Measurements from ENCODE around the gene STX17.
"Not testable (repeated sequence)": the region's sequence is repeated elsewhere in the genome, so short reads cannot be mapped to it uniquely, and the experiment has no call there.

The STX17 gene

DNA sequence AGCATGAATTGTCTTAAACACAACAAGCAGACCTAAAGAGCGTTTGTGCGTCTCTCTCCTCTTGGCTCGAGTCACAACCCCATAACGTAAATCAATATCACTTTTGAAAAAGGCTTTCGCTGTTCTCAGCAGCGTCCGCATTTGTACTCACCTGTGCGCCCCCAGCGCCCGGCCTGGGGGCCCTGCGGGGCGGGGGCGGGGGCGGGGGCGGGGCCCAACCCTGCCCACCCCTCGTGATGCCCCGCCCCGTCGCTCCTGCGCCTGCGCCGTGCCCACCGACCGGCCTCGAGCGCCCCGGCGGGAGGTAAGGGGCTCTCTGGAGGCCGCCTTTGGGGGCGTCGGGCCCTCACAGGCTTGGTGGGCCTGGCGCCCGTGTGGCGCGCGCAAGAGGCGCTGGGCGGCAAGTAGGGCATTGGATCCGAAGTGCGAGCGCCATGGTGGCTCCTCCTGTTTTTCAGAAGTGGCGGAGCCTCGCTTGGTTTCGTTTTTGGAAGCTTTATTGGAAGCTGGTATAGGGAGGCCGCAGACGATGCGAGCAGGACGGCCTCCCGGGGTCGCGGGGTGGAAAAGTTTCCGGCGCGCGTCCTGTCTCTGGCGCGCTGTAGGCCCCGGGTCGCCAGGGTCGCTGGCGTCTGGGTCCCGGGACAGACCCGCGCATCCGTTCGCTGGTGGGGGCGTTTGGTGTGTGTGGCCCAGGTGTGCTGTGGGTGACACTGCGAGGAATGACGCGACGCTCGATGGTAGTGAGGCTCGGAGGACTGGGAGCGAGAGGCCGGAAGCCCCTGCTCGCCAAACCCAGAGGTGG, at the start of gene STX17:
Gene STX17 (plus strand): TSS at position 252 of the 805 bp plus-strand sequence. CDS start 8,586 bp downstream, outside the sequence.
- DNase-seq (ENCODE audit: low read depth in 1 of 2, low spot score in 1 of 2): peak; percentile 68 to 72

DNA sequence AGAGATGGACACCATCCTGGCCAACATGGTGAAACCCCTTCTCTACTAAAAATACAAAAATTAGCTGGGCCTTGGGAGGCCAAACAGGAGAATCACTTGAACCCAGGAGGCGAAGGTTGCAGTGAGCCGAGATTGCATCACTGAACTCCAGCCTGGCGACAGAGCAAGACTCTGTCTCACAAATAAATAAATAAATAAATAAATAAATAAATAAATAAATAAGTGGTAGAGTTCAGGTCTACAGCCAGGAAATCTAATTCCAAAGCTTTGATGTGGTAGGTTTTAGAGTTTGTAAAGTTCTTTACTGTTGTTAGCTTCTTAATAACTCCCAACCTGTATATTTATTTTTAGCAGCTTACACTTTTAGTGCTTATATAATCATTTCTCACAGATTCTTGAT, 48.9 kb upstream of the STX17 start:
- not testable (repeated sequence) for DNase-seq (ENCODE audit: low read depth in 1 of 2, low spot score in 1 of 2)

- DNase-seq (ENCODE audit: low read depth in 1 of 2, low spot score in 1 of 2): no peak
These were observed 48.4 kb upstream of the STX17 start for GRCh38 chr9:99858087-99858486.

DNA sequence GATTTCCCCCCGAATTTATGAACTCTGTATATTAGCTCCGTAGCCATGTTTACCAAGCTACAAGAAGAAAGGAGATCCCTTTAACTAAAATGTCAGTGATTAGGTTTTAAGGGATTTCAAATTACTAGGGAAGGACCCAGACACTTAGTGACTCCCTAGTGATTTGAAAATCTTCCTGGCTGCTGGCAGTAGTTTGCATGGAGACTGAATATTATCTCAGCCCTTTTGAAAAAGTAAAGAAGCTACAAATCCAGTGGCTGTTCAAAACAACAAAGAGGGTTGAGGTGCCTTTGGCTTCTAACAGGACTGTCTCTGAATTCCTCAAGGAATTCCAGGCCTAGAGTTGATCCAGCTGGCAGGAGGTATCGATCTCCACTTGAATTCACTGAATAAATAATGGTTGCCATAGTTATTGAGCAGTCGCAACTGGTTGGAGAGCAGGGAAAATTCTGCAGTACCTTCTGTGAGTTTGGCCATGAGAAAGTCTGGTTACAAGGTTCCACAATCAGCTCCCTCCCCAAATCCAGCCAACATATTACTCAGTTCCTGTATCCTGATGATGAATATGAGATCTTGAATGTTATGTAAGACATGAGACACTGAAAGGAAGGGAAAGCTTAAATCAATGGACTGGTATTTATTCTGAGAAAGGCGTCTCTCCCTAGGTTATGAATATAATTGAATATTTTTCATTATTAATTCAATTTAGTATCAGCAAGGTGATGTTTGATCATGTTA, 47.0 kb upstream of the STX17 start:
- no peak for DNase-seq (ENCODE audit: low read depth in 1 of 2, low spot score in 1 of 2)

GRCh38 chr9:99860266-99860665, 46.2 kb upstream of the STX17 start:
- DNase-seq (ENCODE audit: low read depth in 1 of 2, low spot score in 1 of 2): no peak

GRCh38 chr9:99863955-99864354, 42.5 kb upstream of the STX17 start:
- DNase-seq (ENCODE audit: low read depth in 1 of 2, low spot score in 1 of 2): no peak

- no peak for DNase-seq (ENCODE audit: low read depth in 1 of 2, low spot score in 1 of 2)
These were observed 40.1 kb upstream of the STX17 start for GRCh38 chr9:99866398-99866797.

GRCh38 chr9:99867536-99867935, 38.9 kb upstream of the STX17 start:
- no peak for DNase-seq (ENCODE audit: low read depth in 1 of 2, low spot score in 1 of 2)

- no peak for DNase-seq (ENCODE audit: low read depth in 1 of 2, low spot score in 1 of 2)
These were observed 38.5 kb upstream of the STX17 start for GRCh38 chr9:99867968-99868367.

DNA sequence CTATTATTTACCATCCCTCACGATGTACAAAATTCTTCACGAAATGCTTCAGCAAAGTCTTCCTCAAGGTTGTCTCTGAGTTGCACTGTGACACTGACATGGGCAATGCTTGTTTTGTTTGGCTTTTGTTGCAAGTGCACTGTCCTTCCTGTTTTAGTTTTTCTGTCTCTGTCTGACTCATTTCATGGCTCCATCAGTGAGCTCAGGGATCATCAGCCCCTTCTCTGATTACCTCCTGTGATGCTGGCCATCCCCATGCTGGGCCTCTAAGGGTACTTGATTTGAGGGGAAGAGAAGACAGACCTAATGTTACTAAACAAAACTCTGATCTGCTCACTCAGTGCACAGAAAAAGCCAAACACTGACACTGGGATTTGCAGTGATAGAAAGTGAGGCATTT, 37.6 kb upstream of the STX17 start:
- DNase-seq (ENCODE audit: low read depth in 1 of 2, low spot score in 1 of 2): no peak

- no peak for DNase-seq (ENCODE audit: low read depth in 1 of 2, low spot score in 1 of 2)
These were observed 36.3 kb upstream of the STX17 start for GRCh38 chr9:99870126-99870525.

GRCh38 chr9:99873531-99873930, 32.9 kb upstream of the STX17 start:
- DNase-seq (ENCODE audit: low read depth in 1 of 2, low spot score in 1 of 2): no peak

DNA sequence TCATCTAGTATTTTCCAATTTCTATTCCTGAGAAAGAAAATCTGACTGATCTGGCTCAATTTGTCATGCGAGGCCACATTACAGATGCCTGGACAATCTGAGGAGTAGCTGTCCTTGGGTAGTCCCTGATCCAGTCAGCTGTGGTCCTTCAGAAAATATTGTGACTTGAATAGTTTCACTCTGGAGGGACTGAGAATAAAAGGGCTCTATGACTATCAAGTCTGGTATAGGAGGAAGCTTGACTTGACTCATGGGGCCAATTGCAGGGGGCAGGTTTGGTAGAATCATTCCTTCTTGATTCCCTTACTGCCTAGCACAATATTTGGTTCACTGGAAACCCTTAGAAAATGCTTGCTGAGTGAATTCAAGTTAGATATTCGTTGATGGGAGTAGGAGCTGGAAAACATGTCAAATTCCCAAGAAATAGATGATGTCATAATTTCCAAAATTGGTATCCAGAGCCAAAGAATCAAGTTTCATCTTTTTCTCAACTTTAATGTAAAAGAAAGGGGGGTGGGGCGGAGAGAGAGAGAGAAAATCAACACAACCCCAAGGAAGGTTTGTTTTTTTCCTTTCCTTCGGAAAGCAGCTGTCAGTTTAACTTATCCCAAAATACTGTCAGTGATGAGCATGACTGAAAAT, 32.4 kb upstream of the STX17 start:
- DNase-seq (ENCODE audit: low read depth in 1 of 2, low spot score in 1 of 2): no peak

DNA sequence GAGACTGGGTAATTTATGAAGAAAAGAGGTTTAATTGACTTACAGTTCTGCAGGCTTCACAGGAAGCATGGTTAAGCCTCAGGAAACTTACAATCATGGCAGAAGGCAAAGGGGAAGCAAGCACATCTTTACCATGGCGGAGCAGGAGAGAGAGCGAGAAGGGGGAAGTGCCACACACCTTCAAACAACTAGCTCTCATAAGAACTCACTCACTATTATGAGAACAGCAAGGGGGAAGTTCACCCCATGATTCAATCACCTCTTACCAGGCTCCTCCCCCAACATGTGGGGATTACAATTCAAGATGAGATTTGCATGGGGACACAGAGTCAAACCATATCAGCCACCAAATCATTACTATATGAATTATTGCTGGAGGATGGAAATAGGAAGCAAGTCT, 30.3 kb upstream of the STX17 start:
- no peak for DNase-seq (ENCODE audit: low read depth in 1 of 2, low spot score in 1 of 2)

- no peak for DNase-seq (ENCODE audit: low read depth in 1 of 2, low spot score in 1 of 2)
These were observed 27.8 kb upstream of the STX17 start for GRCh38 chr9:99878651-99879050.

DNA sequence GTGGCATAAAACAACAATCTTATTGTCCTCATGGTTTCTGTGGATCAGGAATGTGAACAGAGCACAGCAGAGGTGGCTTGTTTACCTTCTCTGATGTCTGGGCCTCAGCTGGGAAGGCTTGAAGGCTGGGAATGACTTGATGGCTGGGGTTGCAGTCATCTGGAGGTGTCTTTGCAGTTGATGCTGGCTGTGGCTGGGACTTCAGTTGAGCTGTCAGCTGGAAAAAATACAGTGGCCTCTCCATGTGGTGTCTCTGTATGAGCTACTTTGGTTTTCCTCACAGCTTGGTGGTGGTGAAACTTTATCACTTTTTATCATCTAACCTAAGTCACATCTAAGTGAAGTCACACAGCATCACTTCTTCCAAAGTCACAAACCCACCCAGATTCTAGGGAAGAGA, 24.7 kb upstream of the STX17 start:
- no peak for DNase-seq (ENCODE audit: low read depth in 1 of 2, low spot score in 1 of 2)

DNA sequence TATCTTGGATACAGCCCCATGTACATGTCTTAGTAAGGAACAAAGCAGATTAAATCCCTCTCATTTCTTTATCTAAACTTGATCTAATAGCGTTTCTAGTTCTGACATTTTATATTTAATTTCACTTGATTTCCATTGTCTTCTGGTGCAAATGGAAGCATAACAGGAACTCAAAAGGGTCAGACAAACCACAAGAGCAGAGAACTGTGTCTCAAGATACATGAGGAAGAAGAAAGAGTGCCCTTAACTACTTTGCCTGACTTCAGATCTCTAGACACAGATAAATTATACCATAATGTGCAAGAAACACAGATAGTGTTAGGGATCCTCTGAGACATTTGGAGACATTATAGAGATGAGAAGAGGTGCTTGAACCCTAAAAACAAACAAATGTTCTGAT, 20.7 kb upstream of the STX17 start:
- no peak for DNase-seq (ENCODE audit: low read depth in 1 of 2, low spot score in 1 of 2)

- DNase-seq (ENCODE audit: low read depth in 1 of 2, low spot score in 1 of 2): no peak
These were observed 17.3 kb upstream of the STX17 start for GRCh38 chr9:99889120-99889519.

GRCh38 chr9:99894826-99895225, 11.6 kb upstream of the STX17 start:
- no peak for DNase-seq (ENCODE audit: low read depth in 1 of 2, low spot score in 1 of 2)

- DNase-seq (ENCODE audit: low read depth in 1 of 2, low spot score in 1 of 2): no peak
These were observed 10.9 kb upstream of the STX17 start for GRCh38 chr9:99895510-99895909.

DNA sequence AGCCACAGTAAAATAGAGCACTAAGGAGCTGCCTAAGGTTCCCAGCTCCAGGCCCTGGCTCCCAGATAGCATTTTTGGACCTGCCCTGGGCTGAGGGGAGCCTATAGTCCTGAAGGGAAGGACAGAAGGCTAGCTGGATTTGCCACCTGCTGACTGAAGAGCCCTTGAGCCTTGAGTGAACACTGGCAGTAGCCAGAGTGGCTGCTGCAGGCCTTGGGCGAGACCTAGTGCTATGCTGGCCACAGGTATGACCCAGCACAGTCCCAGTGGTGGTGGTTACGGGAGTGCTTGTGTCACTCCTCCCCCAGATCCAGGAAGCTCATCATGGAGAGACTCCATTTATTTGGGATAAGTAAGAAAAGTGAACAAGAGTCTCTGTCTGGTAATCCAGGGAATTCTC, 10.3 kb upstream of the STX17 start:
- DNase-seq (ENCODE audit: low read depth in 1 of 2, low spot score in 1 of 2): no peak

DNA sequence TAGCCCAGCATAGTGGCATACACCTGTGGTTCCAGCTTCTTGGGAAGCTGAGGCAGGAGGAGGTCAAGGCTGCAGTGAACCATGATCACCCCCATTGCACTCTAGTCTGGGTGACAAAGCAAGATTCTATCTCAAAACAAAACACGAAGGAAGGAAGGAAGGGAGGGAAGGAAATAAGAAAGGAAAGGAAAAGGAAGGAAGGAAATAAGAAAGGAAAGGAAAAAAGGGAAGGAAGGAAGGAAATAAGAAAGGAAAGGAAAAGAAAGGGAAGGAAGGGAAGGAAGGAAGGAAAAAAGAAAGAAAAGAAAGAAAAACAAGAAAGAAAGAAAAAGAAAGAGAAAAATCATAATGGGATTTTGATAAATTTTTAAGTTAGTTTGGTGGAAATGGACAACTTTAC, 3.1 kb upstream of the STX17 start:
- DNase-seq (ENCODE audit: low read depth in 1 of 2, low spot score in 1 of 2): no peak
